ENCODE results near the gene RAB3C.
"Not testable (repeated sequence)": the region's sequence is repeated elsewhere in the genome, so short reads cannot be mapped to it uniquely, and the experiment has no call there.

RAB3C gene

GRCh38 chr5:58548068-58548467 is 34.8 kb upstream of the RAB3C start:
- CTCF ChIA-PET: no interaction called here
- POLR2A ChIA-PET: no interaction called here
- DNase-seq (ENCODE audit: extremely low spot score): no peak
- no peak for TF ChIP-seq CTCF (IDR thresholded peaks at IDR 0.05; ENCODE audit: control extremely low read depth, extremely low read depth, low read depth, missing control alignments)

DNA sequence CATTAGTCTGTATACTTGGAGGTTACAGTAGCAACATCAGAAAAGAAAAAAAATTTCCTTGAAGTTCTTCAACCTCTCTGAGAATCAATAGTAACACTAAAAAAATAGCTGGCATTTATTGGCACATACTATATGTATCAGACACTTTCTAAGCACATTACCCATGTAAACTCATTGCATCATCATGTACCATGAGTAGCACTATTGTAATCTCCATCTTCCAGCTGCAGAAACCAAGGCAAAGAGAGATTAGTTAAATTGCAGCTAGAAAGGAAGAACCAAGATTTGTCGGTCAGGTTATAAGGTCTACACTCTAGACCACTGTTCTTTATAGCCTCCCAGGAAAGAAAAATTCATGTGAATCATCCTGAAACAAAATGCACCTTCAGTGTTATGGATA is 31.4 kb upstream of the RAB3C start:
- DNase-seq (ENCODE audit: extremely low spot score): no peak
- ChIA-PET CTCF (no interaction called here), POLR2A (no interaction called here)
- no peak for TF ChIP-seq CTCF (IDR thresholded peaks at IDR 0.05; ENCODE audit: control extremely low read depth, extremely low read depth, low read depth, missing control alignments)

DNA sequence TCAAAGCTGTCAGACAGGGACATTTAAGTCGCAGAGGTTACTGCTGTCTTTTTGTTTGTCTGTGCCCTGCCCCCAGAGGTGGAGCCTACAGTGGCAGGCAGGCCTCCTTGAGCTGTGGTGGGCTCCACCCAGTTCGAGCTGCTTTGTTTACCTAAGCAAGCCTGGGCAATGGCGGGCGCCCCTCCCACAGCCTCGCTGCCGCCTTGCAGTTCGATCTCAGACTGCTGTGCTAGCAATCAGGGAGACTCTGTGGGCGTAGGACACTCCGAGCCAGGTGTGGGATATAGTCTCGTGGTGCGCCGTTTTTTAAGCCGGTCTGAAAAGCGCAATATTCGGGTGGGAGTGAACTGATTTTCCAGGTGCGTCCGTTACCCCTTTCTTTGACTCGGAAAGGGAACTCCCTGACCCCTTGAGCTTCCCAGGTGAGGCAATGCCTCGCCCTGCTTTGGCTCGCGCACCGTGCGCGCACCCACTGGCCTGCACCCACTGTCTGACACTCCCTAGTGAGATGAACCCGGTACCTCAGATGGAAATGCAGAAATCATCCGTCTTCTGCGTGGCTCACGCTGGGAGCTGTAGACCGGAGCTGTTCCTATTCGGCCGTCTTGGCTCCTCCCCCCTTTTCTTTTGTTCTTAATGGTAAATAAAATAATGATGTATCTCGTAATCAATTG is 25.1 kb upstream of the RAB3C start:
- CTCF ChIA-PET; POLR2A ChIA-PET; DNase-seq (ENCODE audit: extremely low spot score): not testable (repeated sequence)

DNA sequence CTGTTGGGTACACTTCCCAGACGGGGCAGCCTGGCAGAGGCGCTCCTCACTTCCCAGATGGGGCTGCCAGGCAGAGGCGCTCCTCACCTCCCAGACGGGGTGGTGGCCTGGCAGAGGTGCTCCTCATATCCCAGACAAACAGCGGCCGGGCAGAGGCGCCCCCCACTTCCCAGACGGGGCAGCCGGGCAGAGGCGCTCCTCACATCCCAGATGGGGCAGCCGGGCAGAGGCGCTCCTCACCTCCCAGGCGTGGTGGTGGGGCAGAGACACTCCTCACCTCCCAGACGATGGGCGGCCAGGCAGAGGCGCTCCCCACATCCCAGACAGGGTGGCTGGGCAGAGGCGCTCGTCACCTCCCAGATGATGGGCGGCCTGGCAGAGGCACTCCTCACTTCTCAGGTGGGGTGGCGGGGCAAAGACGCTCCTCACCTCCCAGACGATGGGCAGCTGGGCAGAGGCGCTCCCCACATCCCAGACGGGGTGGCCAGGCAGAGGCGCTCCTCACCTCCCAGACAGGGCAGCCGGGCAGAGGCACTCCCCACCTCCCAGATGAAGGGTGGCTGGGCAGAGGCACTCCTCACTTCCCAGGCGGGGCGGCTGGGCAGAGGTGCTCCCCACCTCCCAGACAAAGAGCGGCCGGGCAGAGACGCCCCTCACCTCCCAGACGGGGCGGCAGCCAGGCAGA is 19.7 kb upstream of the RAB3C start:
- CTCF ChIA-PET; POLR2A ChIA-PET; DNase-seq (ENCODE audit: extremely low spot score): not testable (repeated sequence)

DNA sequence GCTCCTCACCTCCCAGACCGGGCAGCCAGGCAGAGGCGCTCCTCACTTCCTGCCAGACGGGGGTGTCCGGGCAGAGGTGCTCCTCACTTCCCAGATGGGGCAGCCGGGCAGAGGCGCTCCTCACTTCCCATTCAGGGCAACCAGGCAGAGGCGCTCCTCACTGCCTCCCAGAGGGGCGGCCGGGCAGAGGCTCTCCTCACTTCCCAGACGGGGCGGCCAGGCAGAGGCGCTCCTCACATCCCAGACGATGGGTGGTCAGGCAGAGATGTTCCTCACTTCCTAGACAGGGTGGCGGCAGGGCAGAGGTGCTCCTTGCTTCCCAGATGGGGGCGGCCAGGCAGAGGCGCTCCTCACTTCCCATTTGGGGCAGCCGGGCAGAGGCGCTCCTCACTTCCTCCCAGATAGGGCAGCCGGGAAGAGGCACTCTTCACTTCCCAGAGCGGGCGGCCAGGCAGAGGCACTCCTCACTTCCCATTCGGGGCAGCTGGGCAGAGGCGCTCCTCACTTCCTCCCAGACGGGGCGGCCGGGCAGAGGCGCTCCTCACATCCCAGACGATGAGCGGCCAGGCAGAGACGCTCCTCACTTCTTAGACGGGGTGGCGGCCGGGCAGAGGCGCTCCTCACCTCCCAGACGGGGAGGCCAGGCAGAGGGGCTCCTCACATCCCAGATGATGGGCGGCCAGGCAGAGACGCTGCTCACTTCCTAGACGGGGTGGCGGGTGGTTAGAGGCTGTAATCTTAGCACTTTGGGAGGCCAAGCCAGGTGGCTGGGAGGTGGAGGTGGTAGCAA is 18.6 kb upstream of the RAB3C start:
- POLR2A ChIA-PET; CTCF ChIA-PET; DNase-seq (ENCODE audit: extremely low spot score): not testable (repeated sequence)

DNA sequence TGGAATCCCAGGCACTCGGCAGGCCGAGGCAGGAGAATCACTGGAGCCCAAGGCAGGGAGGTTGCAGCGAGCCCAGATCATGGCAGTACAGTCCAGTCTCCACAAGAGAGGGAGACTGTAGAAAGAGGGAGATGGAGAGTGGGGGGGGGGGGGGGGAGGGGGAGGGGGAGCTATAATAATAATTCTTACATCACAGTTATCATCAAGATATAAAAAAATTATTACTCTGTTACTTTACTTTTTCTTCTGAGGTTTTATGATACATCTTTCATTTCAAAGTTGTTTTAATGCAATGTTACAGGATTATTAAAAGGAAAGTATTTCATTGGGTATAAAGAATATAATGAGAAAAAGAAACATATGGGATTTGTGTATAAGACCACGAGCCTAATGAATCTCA is 17.8 kb upstream of the RAB3C start:
- POLR2A ChIA-PET: no interaction called here
- no peak for TF ChIP-seq CTCF (IDR thresholded peaks at IDR 0.05; ENCODE audit: control extremely low read depth, extremely low read depth, low read depth, missing control alignments)
- DNase-seq (ENCODE audit: extremely low spot score): no peak
- CTCF ChIA-PET: interaction anchor here (2.0 kb wide), 1 partner anchor 41 kb away, joined by 4 read pairs; no protein-coding TSS in a partner anchor

GRCh38 chr5:58571501-58571900 is 11.4 kb upstream of the RAB3C start:
- CTCF ChIA-PET: interaction anchor here (1.0 to 1.6 kb wide), 2 partner anchors 9 to 23 kb away, joined by 3 read pairs; no protein-coding TSS in a partner anchor
- POLR2A ChIA-PET: no interaction called here
- no peak for TF ChIP-seq CTCF (IDR thresholded peaks at IDR 0.05; ENCODE audit: control extremely low read depth, extremely low read depth, low read depth, missing control alignments)
- no peak for DNase-seq (ENCODE audit: extremely low spot score)

DNA sequence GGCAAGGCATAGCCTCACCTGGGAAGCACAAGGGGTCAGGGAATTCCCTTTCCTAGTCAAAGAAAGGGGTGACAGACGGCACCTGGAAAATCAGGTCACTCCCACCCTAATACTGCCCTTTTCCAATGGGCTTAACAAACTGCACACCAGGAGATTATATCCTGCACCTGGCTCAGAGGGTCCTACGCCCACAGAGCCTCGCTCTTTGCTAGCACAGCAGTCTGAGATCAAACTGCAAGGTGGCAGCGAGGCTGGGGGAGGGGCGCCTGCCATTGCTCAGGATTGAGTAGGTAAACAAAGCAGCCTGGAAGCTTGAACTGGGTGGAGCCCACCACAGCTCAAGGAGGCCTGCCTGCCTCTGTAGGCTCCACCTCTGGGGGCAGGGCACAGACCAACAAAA is 9.9 kb upstream of the RAB3C start:
- CTCF ChIA-PET: interaction anchor here (1.6 kb wide), 1 partner anchor 21 kb away, joined by 3 read pairs; no protein-coding TSS in a partner anchor
- POLR2A ChIA-PET; DNase-seq (ENCODE audit: extremely low spot score): not testable (repeated sequence)

Measured in GM10248 (cell line).